NCI-H460 (cell line): ENCODE data around the gene BAIAP2L1. TPM values are rescaled to one million over a fixed set of nuclear protein-coding genes. Genes with fewer than 3 reads are reported as not detected.

Experiments
- DNase-seq: peaks from one replicate; pipeline ENCODE4 v3.0.0-alpha.2; 2016; ENCODE audit warnings: low read depth; ENCODE audit errors: extremely low read depth
- total RNA-seq: library from RNA; depleted of rRNA; stranded (reverse); fragments of >200 nt; shearing (Covaris generic); gene quantifications from 2 replicates; pipeline ENCODE4 v1.2.3, GENCODE V29; 2014

BAIAP2L1 gene
- total RNA-seq, 1 experiment from 2014 or later: 29.9 TPM

GRCh38 chr7:98360221-98361130 lies 40.4 kb downstream of the BAIAP2L1 start:
- no peak for DNase-seq

GRCh38 chr7:98359395-98359794 lies 41.5 kb downstream of the BAIAP2L1 start:
- no peak for DNase-seq

- DNase-seq: no peak
These were observed 42.2 kb downstream of the BAIAP2L1 start for GRCh38 chr7:98358706-98359105.

DNA sequence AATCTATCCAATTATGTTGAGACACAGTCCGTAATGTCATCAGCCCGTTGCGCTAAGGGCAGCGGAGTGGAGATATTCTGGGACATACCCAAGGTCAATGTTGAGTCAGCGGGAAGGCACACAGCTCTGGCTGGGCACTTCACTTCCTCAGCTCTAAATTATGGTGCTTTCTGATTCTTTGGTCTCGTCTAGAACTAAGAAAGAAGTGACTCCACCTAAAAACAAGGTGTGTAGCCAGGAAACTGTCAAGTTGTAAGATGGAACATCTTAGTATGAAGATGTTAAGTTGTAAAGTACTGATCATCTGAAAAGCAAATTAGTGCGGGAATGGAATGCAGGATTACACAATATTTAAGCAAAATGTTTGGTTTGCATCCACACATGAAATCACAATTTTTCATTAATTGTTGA lies 43.1 kb downstream of the BAIAP2L1 start:
- DNase-seq: peak; percentile 95

GRCh38 chr7:98355250-98355538 lies 45.7 kb downstream of the BAIAP2L1 start:
- no peak for DNase-seq

DNA sequence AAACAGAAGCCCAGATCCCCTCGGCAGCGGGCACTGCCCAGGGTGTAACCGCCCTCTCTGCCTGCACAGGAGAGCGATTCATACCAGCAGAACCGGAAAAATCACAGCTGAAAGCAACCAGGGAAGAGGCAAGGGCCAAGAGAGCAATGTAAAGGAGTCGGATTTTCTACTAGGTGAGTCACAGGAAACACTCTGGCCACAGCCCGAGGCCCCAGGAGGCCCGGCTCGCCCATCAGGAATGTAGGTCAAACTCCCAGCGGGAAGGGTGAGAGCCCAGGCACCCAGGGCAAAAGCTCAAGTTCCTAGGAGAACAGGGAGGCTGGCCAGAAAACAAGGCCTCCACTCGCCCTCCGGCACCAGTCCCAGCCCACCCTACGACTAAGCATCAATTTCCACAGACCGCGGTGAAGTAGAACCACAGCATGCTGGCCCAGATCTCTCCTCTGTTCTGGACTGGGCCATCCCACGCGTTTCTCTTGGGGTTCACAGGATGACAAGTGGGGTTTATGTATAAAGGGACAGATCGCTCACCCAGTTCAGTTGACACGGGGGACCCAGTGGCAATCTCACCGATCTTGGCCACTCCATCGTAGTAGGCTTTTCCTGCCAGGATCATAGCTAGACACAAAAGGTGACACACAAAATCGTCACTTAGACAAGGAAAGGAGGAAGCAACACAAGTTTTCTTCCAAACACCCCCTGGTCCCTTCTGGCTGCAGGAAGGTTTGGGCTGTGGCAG lies 46.2 kb downstream of the BAIAP2L1 start:
- DNase-seq: peak; percentile 92

DNA sequence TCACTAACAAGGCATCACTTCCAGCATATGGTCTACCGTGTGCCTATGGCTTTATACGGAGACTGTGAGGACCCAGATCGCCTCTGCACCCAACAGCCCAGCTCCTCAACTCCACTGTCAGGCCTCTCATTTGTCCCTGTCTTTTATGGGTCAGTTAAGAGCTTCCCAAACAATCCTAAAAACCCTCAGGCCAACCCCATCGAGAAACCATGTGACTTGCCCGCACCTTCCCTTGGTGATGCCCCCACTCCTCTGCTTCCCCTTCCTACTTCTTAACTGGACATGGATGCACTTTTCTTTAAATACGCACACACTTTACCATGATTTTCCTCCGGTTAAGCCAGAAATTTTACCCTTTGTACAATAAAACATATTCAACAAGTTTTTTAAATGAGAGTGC lies 46.8 kb downstream of the BAIAP2L1 start:
- DNase-seq: no peak

DNA sequence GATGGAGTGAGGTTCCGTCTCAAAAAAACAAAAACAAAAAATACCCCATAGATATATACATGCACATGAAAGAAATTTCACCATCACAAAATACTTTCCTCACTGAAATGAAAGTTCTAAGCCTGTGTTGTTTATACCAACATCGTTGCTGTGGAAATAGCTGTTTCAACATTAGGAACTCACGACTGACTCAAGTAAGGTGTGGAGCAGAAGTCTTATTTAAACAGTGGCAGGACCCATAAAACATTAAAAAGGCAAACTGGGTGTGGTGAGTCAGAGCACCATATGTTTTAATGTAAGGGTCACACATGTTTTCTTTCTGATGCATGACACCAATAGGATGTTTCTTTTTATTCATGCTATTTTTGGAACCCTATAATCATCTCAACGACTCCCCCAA lies 48.3 kb downstream of the BAIAP2L1 start:
- DNase-seq: no peak

- no peak for DNase-seq
These were observed 49.8 kb downstream of the BAIAP2L1 start for GRCh38 chr7:98351136-98351535.

- DNase-seq: no peak
These were observed 52.0 kb downstream of the BAIAP2L1 start for GRCh38 chr7:98348726-98349474.

- no peak for DNase-seq
These were observed 54.3 kb downstream of the BAIAP2L1 start for GRCh38 chr7:98346515-98347069.

- no peak for DNase-seq
These were observed 59.8 kb downstream of the BAIAP2L1 start for GRCh38 chr7:98341106-98341505.

GRCh38 chr7:98339043-98339442 lies 61.8 kb downstream of the BAIAP2L1 start:
- DNase-seq: no peak

DNA sequence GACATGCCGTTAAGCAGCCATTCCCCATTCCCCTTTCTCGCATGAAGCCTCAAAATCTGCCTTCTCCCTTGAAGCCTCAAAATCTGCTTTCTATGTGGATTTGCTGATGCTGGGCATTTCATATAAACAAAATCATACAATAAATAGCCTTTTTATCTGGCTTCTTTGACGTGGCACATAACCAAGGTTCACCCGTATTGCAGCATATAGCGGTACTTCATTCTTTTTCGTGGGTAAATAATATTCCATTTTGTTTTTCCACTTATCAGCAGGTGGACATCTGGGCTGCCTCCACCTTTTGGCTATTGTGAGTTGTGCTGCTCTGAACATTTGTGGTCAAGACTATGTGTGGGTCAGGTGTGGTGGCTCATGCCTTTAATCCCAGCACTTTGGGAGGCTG lies 62.4 kb downstream of the BAIAP2L1 start:
- no peak for DNase-seq

DNA sequence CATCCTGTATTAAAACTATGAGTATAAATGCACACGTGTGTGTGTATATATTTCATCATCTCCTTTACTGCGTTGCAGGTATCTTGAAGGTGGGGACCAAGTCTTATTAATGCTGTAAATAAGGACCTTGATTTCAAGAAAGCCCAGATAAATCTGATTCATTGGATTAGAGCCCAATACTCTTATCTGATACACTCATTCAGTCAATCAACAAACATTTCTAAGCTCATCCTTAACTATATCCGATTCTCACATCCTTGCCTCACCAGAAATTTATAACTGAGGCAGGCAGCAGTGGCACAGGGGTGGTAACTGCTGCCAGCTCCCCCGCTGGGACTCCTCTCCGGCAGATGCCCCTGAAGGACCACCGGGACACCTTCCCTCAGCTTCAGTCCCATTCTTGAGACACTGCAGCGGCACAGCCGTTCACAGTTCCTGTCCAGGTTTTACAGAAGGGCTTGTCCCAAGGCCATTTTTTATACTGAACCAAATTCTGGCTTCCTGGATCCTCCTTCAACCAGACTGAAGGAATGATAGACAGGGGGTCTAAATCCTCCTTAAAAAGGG lies 65.4 kb downstream of the BAIAP2L1 start:
- no peak for DNase-seq

DNA sequence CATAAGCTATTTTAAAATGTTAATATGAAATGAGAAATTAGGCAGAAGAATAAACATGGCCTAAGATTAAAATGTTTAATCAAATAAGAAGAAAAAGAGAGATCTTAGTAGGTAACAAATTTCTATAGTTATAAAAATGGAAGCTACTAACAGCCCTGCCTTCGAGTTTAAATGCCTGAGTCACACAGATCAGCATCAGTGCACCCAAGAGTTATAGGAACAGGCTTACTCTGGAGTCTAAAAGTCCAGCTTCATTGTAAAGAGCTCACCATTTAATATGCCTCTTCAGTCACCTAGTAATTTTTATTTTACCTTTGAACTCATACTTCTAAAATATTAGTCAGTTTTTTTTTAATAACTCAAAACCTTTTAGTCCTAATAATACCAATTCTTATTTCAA lies 66.8 kb downstream of the BAIAP2L1 start:
- DNase-seq: no peak

- DNase-seq: no peak
These were observed 69.9 kb downstream of the BAIAP2L1 start for GRCh38 chr7:98330926-98331529.

- no peak for DNase-seq
These were observed 71.0 kb downstream of the BAIAP2L1 start for GRCh38 chr7:98329791-98330373.

DNA sequence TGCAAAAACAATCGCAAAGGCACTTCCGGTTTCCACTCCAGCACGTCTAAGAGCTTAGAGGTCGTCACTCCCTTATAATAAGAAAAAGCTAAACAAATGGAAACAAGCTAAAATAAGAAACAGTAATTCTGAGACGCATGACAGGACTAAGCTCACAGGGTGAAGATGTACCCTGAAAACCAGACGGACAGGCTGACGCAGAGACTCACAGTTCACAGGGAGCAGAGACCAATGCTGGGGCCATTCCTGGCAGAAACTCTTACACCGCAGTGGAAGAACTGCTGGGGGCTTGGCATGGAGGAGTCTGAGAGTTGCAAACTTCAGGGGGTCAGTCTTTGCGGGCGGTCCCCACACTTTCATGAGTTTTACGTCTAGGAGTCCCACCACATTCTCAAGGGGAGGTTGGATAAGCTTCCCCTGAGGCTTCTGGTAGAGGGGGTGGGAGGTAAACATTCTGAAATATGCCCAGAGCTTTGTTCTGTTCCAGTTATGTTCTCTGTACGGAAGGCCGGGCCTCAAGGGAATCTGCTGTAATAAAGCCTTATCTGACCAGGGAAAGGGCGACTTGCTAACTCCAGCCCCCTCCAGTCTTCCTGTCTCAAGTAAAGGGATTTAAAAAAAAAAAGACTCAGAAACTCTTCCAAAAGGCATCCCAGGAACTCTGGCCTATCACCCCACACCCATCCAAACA lies 71.6 kb downstream of the BAIAP2L1 start:
- no peak for DNase-seq
